Measurements from ENCODE around the gene STIM1.

STIM1 gene

DNA sequence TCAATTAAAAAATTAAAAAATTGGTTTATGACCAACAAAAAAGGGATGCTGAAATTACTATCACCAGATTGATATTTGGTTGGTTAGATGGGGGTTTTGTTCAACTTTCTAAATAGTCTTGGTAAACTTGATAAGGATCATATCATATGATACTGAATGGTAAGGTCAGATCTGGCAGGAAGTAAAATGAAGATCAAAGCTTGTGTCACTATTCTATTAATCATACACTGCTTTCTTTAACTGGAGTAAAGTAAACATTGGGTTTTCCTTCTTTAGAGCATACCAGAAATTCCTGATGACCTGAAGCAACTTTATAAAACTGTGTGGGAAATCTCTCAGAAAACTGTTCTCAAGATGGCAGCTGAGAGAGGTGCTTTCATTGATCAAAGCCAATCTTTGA is 279.3 kb downstream of the STIM1 start:
- DNase-seq, result no peak

DNA sequence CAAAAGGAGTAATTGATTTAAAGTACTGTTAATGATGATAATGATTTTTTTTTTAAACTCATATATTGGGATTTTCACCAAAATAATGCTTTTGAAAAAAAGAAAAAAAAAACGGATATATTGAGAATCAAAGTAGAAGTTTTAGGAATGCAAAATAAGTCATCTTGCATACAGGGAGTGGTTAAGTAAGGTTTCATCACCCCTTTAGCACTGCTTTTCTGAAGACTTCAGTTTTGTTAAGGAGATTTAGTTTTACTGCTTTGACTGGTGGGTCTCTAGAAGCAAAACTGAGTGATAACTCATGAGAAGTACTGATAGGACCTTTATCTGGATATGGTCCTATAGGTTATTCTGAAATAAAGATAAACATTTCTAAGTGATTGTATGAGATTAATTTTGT is 283.0 kb downstream of the STIM1 start:
- DNase-seq, result no peak

DNA sequence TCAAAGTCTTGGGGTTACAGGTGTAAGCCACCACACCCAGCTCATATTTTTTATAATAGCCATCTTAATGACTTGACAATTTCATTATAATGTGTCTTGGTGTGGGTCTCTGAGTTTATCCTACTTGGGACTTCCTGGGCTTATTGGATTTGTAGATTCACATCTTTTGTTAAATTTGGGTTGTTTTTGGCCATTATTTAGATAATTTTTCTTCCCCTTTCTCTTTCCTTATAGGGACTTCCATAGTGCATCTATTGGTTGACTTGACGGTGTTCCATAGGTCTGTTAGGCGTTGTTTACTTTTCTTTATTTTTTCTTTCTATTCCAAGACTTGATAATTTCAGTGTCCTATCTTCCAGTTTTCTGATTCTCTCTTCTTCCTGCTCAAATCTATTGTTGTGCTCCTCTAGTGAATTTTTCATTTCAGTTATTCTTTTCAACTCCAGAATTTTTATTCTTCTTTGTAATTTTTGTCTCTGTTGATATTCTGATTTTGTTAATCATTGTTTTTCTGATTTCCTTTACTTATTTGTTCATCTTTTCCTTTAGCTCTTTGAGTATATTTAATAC is 284.7 kb downstream of the STIM1 start:
- DNase-seq, result no peak
